HG02943 (cell line): Measurements from ENCODE around the gene XPNPEP1.
"Not testable (repeated sequence)": the region's sequence is repeated elsewhere in the genome, so short reads cannot be mapped to it uniquely, and the experiment has no call there.

Source experiments
- ATAC-seq: cut with Tn5 transposase; IDR thresholded peaks from one replicate; pipeline ENCODE4 v1.9.1; 2021; ENCODE audit warnings: mild to moderate bottlenecking, low read depth, moderate library complexity; ENCODE audit not compliant: unreplicated experiment

The XPNPEP1 gene

DNA sequence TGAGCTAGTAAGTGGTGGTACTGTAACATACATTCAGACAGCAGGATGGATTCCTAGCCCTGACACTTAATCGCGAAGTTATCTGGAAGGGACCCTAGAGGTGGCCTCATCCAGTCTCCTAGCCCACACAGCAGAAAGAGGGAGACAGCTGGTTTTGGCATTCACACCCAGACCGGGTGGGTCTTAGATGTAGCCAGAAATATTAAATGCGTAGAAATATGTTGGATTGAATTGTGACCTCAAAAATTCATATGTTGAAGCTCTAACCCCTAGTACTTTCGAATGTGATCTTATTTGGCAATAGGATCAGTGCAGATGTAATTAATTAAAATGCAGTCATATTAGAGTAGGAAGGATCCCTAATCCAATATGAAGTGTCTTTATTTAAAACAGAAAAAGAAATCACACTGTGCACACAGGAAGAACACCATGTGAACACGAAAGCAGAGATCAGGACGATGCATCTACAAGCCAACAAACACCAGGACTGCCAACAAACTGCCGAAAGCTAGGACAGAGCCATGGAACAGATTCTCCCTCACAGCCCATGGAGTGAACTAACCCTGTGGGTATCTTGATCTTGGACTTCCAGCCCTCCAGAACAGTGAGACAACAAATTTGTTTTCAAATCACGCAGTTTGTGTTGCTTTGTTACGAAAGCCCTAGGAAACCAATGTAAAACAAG, 2.9 kb upstream of the XPNPEP1 start:
- no peak for ATAC-seq

DNA sequence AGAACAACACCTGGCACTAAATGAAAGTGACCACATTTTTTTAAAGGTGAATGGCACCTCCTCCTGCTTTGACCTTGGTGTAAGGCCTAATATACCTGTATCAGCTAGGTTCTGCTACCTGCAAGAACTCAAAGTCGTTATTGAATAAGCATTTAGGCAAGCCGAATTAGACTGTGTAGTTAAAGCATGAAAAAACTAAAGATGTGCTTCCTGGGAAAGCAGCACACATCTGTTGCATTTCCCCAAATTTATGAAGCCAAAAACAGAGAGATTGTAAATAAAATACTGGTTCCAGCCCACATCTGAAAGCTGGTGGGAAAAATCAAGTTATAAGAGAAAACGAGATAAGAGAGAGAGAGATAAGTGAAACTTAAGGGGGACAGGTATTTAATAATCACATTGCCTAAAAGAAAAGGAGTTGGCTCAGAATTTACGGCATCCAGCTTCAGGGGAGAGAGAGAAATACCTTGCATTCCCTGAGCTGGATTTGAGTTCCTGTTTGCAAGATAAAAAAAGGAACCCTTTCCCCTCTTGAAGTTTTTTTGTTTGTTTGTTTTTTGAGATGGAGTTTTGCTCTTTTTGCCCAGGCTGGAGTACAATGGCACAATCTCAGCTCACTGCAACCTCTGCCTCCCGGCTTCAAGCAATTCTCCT, 1.8 kb upstream of the XPNPEP1 start:
- ATAC-seq = no peak

- no peak for ATAC-seq
These were observed 776 bp upstream of the XPNPEP1 start for GRCh38 chr10:109924087-109924486.

DNA sequence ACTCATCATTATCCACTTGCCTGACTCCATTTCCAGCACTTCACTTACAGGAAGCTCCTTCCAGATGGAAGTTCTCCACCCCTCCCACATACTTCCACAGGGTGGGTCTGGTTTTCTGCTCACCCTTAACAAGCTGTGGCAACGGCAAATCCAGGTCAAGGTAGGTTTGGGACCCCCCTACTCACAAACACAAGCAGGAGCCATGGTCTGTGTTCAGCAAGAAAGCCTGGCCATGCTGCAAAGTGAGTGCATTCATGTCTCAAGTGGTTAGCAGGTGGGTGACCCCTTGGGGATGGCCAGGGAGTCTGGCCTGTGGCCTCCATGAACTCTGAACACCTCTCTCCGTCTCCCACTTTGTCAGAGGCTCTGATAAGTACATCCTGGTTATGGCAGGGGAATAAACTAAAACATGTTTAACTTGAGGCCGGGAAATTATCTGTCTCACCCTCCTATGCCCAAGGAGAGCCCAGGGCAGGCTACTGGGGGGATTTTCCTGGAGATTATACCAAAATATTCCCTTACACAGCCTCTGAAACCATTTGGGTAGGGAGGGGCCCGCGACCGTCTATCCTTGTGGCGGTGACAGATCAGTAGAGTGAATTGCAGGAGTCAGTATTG, 844 bp downstream of the XPNPEP1 start:
- no peak for ATAC-seq

DNA sequence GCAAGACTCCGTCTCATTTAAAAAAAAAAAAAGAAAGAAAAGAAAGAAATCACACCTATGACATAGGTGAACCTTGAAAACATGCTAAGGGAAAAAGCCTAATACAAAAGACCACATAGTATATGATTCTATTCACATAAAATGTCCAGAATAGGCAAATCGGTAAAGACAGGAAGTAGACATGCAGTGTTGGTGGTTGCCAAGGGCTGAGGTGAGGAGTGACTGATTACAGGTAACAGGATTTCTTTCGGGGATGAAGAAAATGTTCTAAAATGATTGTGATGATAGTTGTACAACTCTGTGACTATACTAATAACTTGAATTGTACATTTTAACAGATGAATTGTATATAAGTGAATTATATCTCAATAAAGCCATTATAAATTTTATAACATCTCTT, 3.3 kb downstream of the XPNPEP1 start:
- ATAC-seq = no peak

DNA sequence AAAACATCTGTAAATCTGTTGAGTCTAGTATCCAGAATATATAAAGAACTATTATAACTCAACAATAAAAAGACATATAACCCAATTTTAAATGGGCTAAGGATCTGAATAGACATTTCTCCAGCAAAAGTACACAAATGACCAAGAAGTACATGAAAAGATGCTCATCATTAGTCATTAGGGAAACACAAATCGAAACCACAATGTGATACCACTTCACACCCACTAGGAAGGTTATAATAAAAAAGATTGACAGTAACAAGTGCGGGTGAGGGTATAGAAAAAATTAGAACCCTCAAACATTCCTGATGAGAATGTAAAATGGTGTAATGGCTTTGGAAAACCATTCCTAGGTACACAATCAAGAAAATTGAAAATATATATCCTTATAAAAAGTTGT, 4.1 kb downstream of the XPNPEP1 start:
- ATAC-seq = no peak

DNA sequence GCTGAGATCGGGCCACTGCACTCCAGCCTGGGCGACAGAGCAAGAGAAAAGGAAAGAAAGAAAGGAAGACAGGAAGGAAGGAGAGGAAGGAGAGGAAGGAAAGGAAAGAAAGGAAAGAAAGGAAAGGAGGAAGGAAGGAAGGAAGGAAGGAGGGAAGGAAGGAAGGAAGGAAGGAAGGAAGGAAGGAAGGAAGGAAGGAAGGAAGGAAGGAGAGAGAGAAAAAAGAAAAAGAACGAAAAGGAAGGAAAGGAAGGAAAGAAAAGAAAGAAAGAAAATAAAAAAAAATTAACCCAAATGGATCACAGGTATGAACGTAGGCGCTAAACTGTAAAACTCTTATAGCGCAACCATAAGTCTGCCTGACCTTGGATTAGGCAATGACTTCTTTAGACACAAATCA, 4.6 kb downstream of the XPNPEP1 start:
- ATAC-seq = not testable (repeated sequence)

DNA sequence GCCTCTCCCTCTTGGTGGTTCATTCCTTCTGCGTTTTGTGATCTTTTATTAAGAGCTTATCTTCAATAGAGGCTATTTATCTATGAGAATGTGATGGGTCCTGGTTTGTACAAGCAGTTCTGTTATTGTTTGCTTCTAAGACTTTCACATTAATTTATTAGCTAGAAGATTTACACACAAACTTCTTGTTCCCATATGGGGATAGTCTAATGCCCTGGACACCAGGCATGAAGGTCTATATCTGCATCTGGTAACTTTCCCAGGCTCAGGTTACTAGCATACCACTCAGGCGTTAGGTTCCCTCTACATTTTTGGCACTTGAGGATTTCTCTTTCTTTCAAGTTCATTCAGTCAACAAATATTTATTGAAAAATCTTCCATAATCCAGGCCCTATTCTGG, 7.7 kb downstream of the XPNPEP1 start:
- no peak for ATAC-seq

DNA sequence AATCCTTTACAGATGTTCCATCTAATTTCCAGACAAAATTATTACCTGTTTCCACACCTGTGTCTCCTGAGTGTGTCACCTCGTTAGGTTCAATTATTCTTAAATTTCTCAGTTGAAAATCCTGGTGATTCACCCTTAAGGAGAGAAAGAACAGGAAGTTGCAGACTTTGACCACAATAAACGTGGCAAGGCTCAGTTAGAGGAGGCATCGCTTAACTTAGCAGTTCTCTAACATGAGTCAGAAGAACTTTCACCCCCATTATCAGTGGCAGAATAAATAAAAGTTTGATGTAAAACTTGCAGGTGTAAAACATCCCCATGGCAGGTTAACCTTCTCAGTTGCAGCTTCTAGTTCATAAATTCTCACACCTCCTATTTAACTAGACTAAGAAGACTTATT, 8.3 kb downstream of the XPNPEP1 start:
- ATAC-seq = no peak

DNA sequence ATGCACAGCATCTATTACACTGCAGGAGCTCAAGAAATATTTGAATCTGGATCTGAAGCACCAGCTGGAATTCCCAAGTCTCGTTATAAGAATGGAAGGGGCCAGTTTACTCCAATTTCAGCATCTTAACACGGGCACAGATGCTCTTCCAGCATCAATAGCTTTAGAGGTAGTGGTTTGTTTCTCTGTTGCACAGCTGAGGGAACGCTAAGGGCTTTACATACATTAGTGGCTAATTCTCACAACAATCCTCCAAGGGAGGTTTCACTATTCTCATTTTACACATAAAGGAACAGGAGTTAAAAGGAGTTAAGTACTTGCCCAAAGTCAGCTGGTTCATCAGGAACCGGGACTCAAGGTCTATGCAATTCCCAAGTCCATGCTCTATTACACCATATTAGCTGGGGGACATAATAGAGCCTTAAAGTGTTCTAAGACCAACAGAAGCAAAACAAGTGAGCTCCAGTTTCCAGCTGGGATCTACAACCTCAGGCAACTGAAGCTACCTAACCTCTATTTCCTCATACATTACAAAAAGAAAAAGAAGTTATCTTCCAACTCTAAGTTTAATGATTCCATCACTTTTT, 9.9 kb downstream of the XPNPEP1 start:
- no peak for ATAC-seq

DNA sequence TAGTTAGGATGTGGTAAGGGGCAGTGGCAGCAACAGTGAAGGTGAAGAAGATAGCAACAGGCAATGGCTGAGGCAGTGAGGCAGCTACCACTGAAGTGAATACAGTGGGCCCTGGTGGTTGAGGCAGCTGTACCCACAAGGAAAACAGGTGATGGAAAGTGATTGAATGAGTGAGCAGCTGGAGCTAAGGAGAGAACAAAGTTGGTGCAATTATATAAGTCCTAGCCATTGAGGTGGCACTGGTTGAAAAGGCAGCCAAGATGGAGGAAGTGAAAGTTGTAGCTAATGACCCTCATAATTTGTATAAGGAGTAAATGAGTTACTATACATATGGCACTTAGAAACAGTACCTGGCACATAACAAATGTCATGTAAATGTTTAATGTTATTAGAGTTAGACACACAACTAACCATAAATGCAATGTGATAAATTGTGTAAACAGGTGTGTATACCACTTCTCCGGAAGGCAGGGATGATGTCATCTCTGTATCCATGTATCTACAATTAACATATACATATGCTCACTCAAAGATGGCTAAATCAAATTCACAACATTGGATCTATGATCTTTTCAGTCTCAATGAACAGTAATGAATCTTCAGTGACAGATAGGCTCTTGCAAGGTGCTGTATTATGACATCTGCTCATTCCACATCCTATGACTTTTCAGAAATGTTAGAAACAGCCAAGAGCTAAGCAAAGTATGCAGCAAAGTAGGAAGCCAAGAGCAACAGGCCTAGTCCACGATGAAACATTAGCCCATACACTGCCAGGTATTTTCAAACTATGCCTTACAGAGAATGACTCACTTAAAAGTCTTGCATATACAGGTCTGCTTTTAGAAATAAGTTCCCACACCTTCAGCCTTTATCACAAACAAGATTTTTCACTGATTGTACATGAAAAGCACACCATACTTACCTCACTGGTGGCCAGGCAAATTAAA, 10.7 kb downstream of the XPNPEP1 start:
- ATAC-seq = peak; percentile 85

DNA sequence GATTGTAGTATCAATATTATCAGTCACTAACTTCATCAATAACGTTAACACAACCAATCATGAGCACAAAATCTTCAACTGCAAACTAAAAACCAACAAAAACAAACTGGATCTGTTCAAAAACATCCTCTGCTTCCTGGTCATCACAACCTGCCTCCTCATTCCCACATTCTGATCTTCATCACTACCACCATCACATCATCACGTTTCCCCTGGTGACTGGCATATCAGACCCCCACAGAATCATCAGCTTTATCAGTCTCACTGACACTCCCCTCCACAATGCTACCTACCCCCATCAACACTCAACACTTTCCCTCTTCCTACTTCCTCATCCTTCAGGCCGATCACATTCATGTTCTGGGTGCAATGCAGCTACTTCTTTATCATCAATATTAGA, 11.4 kb downstream of the XPNPEP1 start:
- no peak for ATAC-seq

GRCh38 chr10:109906316-109906715, 17.0 kb downstream of the XPNPEP1 start:
- ATAC-seq = no peak

DNA sequence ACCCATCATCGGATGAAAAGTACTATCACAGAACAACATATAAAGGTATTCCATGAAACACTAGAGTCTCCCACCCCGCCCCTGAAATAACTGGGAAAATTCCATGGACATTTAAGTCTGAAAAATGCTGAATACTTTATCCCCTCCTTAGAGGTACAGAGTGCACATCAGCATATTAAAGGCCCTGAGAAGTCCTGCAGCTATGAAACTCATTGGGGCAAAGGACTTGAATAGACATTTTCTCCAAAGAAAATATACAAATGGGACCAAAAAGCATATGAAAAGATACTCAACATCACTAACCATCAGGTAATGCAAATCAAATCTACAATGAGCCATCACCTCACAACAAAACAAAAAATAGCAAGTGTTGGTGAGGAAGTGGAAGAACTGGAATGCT, 18.9 kb downstream of the XPNPEP1 start:
- ATAC-seq = no peak

DNA sequence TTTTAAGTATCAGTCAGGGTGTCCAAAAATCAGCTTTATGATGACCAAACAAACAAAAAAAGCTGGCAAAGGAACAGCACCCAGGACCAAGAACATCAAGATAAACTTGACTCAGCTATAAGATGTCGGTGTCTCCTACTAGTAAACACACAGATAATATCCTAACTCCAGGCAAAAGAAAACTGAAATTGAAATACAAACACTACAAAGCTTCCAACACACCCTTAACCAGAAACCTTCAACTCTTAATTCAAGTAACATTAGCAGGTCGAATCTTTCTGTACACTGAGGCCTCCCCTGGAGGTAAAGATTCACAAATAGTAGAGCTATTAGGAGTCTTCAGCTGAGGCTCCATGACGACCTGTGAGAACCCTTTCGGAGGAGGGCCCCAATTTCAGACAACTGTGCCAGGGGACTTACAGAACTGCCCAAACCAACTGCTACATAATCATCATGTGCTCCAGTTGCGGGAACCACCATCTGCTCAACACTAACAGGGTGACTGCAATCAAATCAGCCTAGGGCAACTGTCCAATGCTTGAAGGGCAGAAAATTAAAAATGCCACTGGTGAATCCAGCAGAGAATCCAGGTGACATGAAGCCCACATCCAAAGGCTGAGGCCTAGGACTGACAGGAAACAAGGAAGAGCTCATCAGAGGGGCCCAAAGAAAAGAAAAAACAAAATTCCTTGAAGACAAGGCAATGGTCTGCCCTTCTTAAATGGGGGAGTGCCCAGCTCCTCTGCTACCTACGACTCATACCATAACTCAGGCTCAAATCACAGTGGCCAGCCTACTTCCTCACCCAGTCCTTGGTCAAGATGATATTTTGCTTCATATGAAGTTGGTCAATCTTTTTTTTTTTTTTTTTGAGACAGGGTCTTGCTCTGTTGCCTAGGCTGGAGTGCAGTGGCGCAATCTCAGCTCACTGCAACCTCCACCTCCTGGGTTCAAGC, 20.0 kb downstream of the XPNPEP1 start:
- peak; percentile 63 for ATAC-seq

- ATAC-seq = no peak
These were observed 23.7 kb downstream of the XPNPEP1 start for GRCh38 chr10:109899356-109900331.

- no peak for ATAC-seq
These were observed 24.5 kb downstream of the XPNPEP1 start for GRCh38 chr10:109898666-109899355.

GRCh38 chr10:109898007-109898406, 25.3 kb downstream of the XPNPEP1 start:
- no peak for ATAC-seq
